Measurements from ENCODE around the gene HYCC1.
"Not testable (repeated sequence)": the region's sequence is repeated elsewhere in the genome, so short reads cannot be mapped to it uniquely, and the experiment has no call there.

DNA sequence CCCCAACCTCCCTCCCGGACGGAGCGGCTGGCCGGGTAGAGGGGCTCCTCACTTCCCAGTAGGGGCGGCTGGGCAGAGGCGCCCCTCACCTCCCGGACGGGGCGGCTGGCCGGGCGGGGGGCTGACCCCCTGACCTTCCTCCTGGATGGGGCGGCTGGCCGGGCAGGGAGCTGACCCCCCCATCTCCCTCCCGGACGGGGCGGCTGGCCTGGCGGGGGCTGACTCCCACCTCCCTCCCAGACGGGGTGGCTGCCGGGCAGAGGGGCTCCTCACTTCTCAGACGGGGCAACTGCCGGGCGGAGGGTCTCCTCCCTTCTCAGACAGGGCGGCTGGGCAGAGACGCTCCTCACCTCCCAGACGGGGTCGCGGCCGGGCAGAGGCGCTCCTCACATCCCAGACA lies 32.4 kb upstream of the HYCC1 start:
- TF ChIP-seq, protein P1, sequence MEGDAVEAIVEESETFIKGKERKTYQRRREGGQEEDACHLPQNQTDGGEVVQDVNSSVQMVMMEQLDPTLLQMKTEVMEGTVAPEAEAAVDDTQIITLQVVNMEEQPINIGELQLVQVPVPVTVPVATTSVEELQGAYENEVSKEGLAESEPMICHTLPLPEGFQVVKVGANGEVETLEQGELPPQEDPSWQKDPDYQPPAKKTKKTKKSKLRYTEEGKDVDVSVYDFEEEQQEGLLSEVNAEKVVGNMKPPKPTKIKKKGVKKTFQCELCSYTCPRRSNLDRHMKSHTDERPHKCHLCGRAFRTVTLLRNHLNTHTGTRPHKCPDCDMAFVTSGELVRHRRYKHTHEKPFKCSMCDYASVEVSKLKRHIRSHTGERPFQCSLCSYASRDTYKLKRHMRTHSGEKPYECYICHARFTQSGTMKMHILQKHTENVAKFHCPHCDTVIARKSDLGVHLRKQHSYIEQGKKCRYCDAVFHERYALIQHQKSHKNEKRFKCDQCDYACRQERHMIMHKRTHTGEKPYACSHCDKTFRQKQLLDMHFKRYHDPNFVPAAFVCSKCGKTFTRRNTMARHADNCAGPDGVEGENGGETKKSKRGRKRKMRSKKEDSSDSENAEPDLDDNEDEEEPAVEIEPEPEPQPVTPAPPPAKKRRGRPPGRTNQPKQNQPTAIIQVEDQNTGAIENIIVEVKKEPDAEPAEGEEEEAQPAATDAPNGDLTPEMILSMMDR (IDR thresholded peaks at IDR 0.05), result not testable (repeated sequence)
- TF ChIP-seq, protein P2, sequence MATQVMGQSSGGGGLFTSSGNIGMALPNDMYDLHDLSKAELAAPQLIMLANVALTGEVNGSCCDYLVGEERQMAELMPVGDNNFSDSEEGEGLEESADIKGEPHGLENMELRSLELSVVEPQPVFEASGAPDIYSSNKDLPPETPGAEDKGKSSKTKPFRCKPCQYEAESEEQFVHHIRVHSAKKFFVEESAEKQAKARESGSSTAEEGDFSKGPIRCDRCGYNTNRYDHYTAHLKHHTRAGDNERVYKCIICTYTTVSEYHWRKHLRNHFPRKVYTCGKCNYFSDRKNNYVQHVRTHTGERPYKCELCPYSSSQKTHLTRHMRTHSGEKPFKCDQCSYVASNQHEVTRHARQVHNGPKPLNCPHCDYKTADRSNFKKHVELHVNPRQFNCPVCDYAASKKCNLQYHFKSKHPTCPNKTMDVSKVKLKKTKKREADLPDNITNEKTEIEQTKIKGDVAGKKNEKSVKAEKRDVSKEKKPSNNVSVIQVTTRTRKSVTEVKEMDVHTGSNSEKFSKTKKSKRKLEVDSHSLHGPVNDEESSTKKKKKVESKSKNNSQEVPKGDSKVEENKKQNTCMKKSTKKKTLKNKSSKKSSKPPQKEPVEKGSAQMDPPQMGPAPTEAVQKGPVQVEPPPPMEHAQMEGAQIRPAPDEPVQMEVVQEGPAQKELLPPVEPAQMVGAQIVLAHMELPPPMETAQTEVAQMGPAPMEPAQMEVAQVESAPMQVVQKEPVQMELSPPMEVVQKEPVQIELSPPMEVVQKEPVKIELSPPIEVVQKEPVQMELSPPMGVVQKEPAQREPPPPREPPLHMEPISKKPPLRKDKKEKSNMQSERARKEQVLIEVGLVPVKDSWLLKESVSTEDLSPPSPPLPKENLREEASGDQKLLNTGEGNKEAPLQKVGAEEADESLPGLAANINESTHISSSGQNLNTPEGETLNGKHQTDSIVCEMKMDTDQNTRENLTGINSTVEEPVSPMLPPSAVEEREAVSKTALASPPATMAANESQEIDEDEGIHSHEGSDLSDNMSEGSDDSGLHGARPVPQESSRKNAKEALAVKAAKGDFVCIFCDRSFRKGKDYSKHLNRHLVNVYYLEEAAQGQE (IDR thresholded peaks at IDR 0.05; ENCODE audit: insufficient read depth in 1 of 2, low read depth in 2 of 2, low read length in 1 of 2), result not testable (repeated sequence)
- not testable (repeated sequence) for TF ChIP-seq POLR2AphosphoS5 (IDR thresholded peaks at IDR 0.05; ENCODE audit: low read depth, low read length); TCF7L2 (IDR thresholded peaks at IDR 0.05; ENCODE audit: low read depth, low read length); SIN3A (IDR thresholded peaks at IDR 0.05; ENCODE audit: borderline replicate concordance, insufficient read depth, low read depth, low read length)

Data from Panc1 (cell line).